Subcutaneous abdominal adipose tissue (tissue), 5 donors: Measurements from ENCODE around the gene OR2D2.
"Not testable (repeated sequence)": the region's sequence is repeated elsewhere in the genome, so short reads cannot be mapped to it uniquely, and the experiment has no call there.

ENCODE experiments used
- H3K27ac ChIP-seq: one replicate; pipeline ENCODE4 v1.7.0; 2013; ENCODE audit warnings: low read depth, mild to moderate bottlenecking, inconsistent platforms, low read length, moderate library complexity
- H3K27me3 ChIP-seq, 5 donors: one replicate each; pipeline ENCODE4 v1.7.0; 2013; ENCODE audit warnings: low read length in 5 of 5, inconsistent platforms in 1 of 5; ENCODE audit not compliant: control insufficient read depth in 5 of 5, insufficient read depth in 4 of 5
- H3K36me3 ChIP-seq, 5 donors: one replicate each; pipeline ENCODE4 v1.7.0; 2013; ENCODE audit warnings: low read length in 5 of 5; ENCODE audit not compliant: control insufficient read depth in 5 of 5, insufficient read depth in 5 of 5
- H3K4me1 ChIP-seq, 5 donors: one replicate each; pipeline ENCODE4 v1.7.0; 2013; ENCODE audit warnings: low read length in 5 of 5, mild to moderate bottlenecking in 3 of 5, moderate library complexity in 1 of 5; ENCODE audit not compliant: control insufficient read depth in 5 of 5, insufficient read depth in 5 of 5
- H3K4me3 ChIP-seq, 5 donors: one replicate each; pipeline ENCODE4 v1.7.0; 2013; ENCODE audit warnings: low read length in 5 of 5, low read depth in 1 of 5
- H3K9ac ChIP-seq, 5 donors: one replicate each; pipeline ENCODE4 v1.7.0; 2013; ENCODE audit warnings: low read length in 5 of 5, mild to moderate bottlenecking in 4 of 5, moderate library complexity in 3 of 5
- H3K9me3 ChIP-seq, 5 donors: one replicate each; pipeline ENCODE4 v1.7.0; 2013; ENCODE audit warnings: low read length in 5 of 5; ENCODE audit not compliant: control insufficient read depth in 5 of 5
- donor health status: healthy.
- donor health status: healthy.
- donor health status: healthy.
- donor health status: healthy.
- donor health status: healthy.

Gene OR2D2

DNA sequence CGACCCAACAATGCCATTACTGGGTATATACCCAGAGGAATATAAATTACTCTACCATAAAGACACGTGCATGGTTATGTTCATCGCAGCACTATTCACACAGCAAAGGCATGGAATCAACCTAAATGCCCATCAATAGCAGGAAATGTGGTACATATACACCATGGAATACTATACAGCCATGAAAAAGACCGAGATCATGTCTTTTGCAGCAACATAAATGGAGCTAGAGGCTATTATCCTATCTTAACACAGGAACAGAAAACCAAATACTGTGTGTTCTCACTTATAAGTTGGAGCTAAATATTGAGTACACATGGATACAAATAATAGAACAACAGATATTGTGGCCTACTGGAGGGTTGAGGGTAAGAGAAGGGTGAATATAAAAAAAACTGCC is 3.5 kb downstream of the OR2D2 start:
- H3K36me3 ChIP-seq = no peaks in the 10 kb centered on the region
- H3K9ac ChIP-seq = no peak overlapping the region
- no peak overlapping the region for H3K27ac ChIP-seq
- no peaks in the 10 kb centered on the region for H3K27me3 ChIP-seq
- H3K9me3 ChIP-seq = peaks cover 0 to 3% (median 0%) of the 10 kb centered on the region in 5 donors
- no peak overlapping the region for H3K4me3 ChIP-seq
- peaks cover 0 to 4% (median 0%) of the 10 kb centered on the region in 5 donors for H3K4me1 ChIP-seq

DNA sequence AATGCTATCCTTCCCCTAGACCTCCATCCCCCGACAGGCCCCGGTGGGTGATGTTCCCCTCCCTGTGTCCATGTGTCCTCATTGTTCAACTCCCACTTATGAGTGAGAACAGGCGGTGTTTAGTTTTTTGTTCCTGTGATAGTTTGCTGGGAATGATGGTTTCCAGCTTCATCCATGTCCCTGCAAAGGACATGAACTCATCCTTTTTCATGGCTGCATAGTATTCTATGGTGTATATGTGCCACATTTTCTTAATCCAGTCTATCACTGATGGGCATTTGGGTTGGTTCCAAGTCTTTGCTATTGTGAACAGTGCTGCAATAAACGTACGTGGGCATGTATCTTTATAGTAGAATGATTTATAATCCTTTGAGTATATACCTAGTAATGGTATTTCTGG is 4.6 kb downstream of the OR2D2 start:
- H3K36me3 ChIP-seq, H3K9me3 ChIP-seq, H3K4me1 ChIP-seq, H3K4me3 ChIP-seq, H3K27me3 ChIP-seq, H3K9ac ChIP-seq, H3K27ac ChIP-seq: not testable (repeated sequence)

DNA sequence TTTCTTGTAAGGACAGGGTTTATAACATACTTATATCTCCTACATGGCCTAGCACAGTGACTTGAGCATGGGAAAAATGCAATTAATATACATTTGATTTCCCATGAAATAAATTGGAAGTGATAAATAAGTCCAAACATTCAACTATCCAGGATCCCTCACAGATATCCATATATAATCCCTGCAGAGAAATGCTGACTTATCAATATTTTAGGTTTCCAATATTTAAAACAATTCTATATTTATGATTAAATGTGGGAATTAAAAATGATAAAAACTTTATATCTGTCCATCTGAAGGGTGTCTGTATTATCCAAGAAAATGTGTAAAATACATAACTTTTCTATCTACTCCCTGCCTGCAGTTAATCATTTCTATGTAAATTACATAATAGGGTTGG is 9.5 kb downstream of the OR2D2 start:
- H3K36me3 ChIP-seq = no peaks in the 10 kb centered on the region
- no peaks in the 10 kb centered on the region for H3K4me1 ChIP-seq
- H3K9me3 ChIP-seq = no peaks in the 10 kb centered on the region
- H3K9ac ChIP-seq = no peak overlapping the region
- H3K27ac ChIP-seq = no peak overlapping the region
- no peak overlapping the region for H3K4me3 ChIP-seq
- H3K27me3 ChIP-seq = no peaks in the 10 kb centered on the region

GRCh38 chr11:6876914-6877313 is 15.4 kb downstream of the OR2D2 start:
- H3K36me3 ChIP-seq = no peaks in the 10 kb centered on the region
- H3K9ac ChIP-seq = no peak overlapping the region
- peaks cover 0 to 6% (median 0%) of the 10 kb centered on the region in 5 donors for H3K9me3 ChIP-seq
- H3K27me3 ChIP-seq = no peaks in the 10 kb centered on the region
- no peak overlapping the region for H3K27ac ChIP-seq
- H3K4me1 ChIP-seq = no peaks in the 10 kb centered on the region
- H3K4me3 ChIP-seq = no peak overlapping the region

DNA sequence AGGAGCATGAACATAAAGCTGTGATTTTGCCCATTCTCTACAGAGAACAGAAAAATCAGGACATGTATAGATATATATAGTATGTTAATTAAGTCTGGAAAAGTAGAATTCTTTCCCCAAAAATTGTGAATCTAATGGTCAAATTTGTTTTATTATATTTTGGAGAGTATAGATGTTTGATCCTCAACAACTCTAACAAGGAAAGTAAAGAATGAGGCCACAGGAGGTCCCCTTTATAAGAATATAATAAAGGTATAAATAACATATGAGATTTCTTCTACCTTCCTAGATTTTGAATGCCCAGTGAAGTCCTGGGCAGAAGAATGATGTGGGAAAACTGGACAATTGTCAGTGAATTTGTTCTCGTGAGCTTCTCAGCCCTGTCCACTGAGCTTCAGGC is 16.0 kb downstream of the OR2D2 start, which contains the start of gene OR10A4:
Gene OR10A4 (plus strand): TSS at position 301 of the 400 bp plus-strand sequence. CDS start 23 bp downstream, at position 324.
- no peaks in the 10 kb centered on the region for H3K27me3 ChIP-seq
- no peak within 1 kb of the TSS for H3K9ac ChIP-seq
- no peak within 1 kb of the TSS for H3K27ac ChIP-seq
- peaks cover 0 to 6% (median 0%) of the 10 kb centered on the region in 5 donors for H3K9me3 ChIP-seq
- H3K4me3 ChIP-seq = no peak within 1 kb of the TSS
- H3K4me1 ChIP-seq = no peaks in the 10 kb centered on the region
- no peaks in the 10 kb centered on the region for H3K36me3 ChIP-seq

DNA sequence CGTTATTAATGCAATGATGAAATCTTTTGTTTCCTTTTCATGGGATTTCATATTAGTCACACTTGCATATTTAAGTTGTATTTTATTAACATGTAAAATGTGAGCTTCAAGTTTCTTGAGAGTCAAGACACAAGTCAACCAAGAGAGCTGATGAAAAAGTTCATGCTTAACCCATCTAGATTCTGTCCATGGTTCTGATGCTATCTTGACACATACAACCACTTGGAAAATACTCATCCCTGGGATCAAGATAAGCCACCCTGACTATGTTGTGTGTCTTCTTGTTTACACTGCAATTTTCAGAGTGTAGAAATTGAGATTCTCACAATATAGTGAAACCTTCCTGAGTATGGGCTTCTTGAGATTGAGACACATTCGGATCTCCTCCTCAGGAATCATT is 16.5 kb downstream of the OR2D2 start:
- Histone ChIP-seq H3K4me3 (no peak overlapping the region), H3K27ac (no peak overlapping the region), H3K9ac (no peak overlapping the region), H3K27me3 (no peaks in the 10 kb centered on the region), H3K4me1 (no peaks in the 10 kb centered on the region), H3K9me3 (peaks cover 0 to 6% (median 0%) of the 10 kb centered on the region in 5 donors), H3K36me3 (no peaks in the 10 kb centered on the region)

- Histone ChIP-seq H3K27ac (no peak overlapping the region), H3K4me1 (no peaks in the 10 kb centered on the region), H3K4me3 (no peak overlapping the region), H3K27me3 (no peaks in the 10 kb centered on the region), H3K36me3 (no peaks in the 10 kb centered on the region), H3K9ac (no peak overlapping the region), H3K9me3 (no peaks in the 10 kb centered on the region)
Observed at GRCh38 chr11:6871278-6871677, 21.0 kb downstream of the OR2D2 start.

GRCh38 chr11:6864438-6864837 is 27.9 kb downstream of the OR2D2 start:
- Histone ChIP-seq H3K4me3 (no peak overlapping the region), H3K27ac (no peak overlapping the region), H3K4me1 (no peaks in the 10 kb centered on the region), H3K9me3 (no peaks in the 10 kb centered on the region), H3K36me3 (no peaks in the 10 kb centered on the region), H3K9ac (no peak overlapping the region), H3K27me3 (no peaks in the 10 kb centered on the region)

- Histone ChIP-seq H3K36me3 (no peaks in the 10 kb centered on the region), H3K4me3 (no peak within 1 kb of the TSS), H3K9me3 (no peaks in the 10 kb centered on the region), H3K27me3 (no peaks in the 10 kb centered on the region), H3K27ac (no peak within 1 kb of the TSS), H3K9ac (no peak within 1 kb of the TSS), H3K4me1 (no peaks in the 10 kb centered on the region)
Observed at GRCh38 chr11:6862961-6863360, 29.3 kb downstream of the OR2D2 start, which contains the start of gene OR10A2. OR10A2 (plus strand) TSS chr11:6863057; CDS start chr11:6869755, 6,698 bp downstream.

- H3K4me3 ChIP-seq = no peak overlapping the region
- no peaks in the 10 kb centered on the region for H3K36me3 ChIP-seq
- H3K9me3 ChIP-seq = peaks cover 0 to 2% (median 0%) of the 10 kb centered on the region in 5 donors
- H3K4me1 ChIP-seq = no peaks in the 10 kb centered on the region
- no peaks in the 10 kb centered on the region for H3K27me3 ChIP-seq
- no peak overlapping the region for H3K27ac ChIP-seq
- no peak overlapping the region for H3K9ac ChIP-seq
Observed at GRCh38 chr11:6856871-6857270, 35.4 kb downstream of the OR2D2 start.
